ENCODE measurements around the gene TUG1.

The TUG1 gene

DNA sequence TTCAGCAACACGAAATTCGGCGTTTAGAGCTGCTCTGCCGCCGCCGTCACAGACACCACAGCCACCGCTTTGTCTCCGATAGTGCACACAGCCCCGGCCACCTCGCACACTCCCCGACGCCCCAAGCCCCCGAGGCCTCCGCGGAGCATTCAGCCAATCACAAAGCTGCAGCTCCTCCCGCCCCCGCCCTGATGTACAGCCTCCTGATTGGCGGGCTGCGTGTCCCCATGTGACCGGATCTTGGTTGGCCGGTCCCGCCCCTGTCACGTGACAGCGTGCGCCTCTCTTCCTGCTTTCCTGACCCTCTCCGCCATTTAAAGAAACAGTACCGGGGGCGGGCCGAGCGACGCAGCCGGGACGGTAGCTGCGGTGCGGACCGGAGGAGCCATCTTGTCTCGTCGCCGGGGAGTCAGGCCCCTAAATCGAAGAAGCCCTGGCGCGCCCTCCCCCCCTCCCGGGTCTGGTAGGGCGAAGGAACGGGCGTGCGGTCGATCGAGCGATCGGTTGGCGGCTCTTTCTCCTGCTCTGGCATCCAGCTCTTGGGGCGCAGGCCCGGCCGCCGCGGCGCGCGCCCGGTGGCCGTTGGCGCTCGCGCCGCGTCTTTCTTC is at the start of gene TUG1:
Gene TUG1 (plus strand): TSS at position 342 of the 608 bp plus-strand sequence.
- peak; percentile 98 for DNase-seq

- no peak for DNase-seq
Measured at GRCh38 chr22:30919973-30920372, 49.1 kb upstream of the TUG1 start.

DNA sequence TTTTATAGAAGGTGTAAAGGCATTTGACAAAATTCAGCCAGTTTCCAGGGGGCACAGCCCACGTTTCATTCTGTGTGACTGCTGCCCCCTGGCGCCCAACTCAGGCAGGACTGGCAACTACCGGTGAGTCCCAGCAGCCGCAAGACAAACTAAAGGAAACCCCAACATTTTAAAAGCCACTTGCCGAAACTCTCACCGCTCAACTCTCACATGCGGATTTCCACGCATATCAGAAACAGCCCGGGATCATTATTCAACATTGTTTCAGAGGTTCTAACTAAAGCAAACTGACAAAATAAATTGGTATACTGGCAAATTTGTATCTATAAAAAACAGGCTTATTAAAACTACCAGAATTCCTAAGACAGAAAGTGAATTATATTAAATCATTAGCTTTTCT is 48.7 kb upstream of the TUG1 start:
- peak; percentile 85 for DNase-seq

DNA sequence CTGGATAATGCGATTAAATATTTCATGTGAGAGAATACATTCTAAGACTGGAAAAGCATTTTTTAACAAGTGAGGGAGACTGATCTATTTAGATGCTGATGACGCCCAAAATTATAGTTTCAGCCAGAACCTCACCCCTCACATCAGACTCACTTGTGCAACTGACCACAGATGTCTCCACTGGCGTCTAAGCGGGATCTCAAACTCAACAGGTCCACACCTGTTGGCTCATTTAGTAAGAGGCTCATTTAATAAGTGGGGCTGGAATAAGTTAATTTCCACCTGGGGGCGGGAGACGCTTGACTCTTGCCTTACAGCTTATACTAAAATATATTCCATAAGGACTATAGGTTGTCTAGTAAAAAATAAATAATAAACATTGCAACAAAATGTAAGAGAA is 48.0 kb upstream of the TUG1 start:
- no peak for DNase-seq

GRCh38 chr22:30922151-30922611 is 46.9 kb upstream of the TUG1 start:
- peak; percentile 88 for DNase-seq

DNA sequence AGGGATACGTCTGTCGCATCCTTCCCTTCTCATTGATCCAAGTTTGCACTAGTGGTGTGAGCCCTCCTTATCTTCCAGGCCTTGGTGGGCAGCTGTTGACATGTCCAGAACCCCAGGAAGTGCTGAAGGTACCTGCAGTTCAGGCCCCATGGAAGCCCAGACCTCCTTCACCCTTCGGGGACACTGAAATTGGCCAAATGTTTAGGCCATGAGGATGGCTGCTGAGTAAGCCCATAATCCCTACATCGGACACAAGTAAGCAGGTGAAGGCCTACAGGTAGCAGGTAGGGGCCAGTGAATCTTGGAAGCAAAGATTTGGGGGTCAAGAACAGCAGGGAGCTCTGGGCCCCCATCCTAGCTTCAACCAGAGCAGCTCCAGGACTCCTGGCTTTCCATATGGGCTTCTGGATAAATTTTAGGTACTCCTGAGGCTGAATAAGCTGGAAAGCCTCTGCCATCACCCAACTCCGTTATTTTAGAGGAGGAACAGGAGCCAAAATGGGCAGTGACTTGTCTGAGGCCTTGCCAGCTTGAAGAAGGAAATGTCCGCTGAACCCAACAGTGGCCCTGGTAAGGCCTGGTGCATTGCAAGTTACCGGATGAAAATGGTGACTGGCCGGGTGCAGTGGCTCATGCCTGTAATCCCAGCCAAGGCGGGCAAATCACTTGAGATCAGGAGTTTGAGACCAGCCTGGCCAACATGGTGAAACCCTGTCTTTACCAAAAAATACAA is 45.7 kb upstream of the TUG1 start:
- no peak for DNase-seq

DNA sequence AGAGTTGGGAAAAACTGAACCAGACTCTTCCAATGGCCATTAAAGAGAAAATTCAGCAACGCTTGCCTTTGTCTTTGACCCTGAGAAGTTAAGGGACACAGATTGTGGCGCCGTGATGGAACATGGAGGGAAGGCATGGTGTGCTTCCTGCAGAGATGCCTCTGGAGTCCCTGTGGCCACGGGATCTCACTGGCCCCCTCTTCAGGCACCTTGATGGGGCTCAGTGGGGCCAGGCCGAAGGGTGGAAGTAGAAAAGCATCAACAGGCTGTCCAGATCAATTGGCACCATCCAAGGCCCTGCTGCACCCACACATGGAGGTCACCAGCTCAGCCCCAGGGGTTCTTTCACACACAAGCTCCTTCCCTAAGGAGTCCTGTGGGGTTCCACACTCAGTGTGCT is 43.4 kb upstream of the TUG1 start:
- no peak for DNase-seq

DNA sequence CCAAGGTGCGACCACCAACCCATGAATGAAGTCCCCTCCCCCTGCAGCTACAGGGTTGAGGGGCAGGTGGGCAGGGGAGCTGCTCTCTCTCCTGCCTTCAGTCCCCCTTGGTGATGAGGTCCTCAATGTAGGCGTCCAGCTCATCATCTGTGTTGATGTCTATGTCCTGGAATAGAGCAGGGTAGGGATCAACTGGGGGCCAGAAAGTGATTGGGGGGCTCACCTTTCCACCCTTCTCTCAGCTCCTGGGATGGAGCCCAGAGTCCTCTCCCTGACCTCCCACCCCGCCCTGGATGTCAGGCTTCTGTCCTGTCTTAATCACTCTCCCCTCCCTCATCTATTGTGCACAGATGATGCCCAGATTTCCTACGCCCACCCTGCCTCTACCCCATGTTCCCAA is 42.4 kb upstream of the TUG1 start:
- no peak for DNase-seq

DNA sequence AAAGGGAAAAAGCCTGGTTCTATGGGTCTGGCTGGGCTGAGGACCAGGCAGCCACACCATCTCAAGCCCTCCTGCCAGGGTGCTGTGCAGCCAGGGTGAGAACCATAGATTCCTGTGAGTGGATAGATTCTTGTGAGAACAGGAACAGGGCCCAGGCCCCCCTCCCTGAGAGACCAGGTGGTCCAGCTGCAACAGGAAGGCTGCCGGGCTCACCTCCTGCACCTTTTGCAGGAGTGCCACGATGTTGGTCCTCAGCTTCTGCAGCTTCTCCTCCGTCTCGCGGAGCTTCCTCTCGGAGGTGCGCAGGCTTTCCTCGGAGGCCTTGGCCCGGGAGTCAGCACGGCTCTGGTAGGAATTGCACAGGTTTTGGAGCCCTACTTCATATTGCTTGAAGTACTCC is 41.3 kb upstream of the TUG1 start:
- DNase-seq, result no peak

DNA sequence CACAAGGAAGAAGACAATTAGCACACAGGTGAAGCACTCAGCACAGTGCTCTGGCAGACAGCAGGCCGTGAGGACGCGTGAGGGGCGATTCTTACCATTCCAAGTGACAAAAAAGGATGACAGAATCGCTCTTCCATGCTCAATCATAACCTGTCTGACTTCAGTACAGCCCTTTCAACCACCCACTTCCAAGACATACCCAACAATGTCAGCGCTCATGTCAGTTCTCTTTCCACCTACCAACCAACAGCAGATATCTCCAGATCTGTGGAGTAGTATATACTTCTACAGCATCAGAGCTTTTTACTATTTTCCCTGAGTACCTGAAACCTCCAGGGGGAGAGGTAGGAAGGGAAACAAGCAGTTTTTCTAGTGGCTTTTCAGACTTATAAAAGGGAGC is 40.7 kb upstream of the TUG1 start:
- no peak for DNase-seq

DNA sequence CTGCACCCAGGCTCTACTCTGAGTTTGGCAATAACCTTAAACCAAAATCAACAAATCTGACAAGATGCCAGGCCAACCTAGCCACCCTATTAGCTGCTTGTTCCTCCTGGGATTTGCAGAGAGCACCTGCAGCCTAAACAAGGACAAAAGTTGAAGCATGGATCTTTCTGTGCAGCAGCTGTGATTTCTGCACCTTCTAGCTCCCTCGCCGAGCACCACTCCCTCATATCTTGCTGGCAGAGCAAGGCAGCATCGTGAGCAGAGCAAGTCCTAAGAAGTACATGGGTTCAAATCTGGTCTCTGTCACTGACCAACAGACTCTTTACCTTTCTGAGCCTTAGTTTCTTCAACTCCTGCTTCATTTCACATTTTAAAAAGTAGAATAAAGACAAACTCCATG is 38.8 kb upstream of the TUG1 start:
- no peak for DNase-seq

GRCh38 chr22:30931541-30932300 is 37.3 kb upstream of the TUG1 start:
- no peak for DNase-seq

- DNase-seq, result no peak
Measured at GRCh38 chr22:30932661-30933060, 36.4 kb upstream of the TUG1 start.

- DNase-seq, result no peak
Measured at GRCh38 chr22:30933457-30933856, 35.6 kb upstream of the TUG1 start.

GRCh38 chr22:30934053-30934452 is 35.0 kb upstream of the TUG1 start:
- DNase-seq, result no peak

GRCh38 chr22:30940685-30941362 is 28.2 kb upstream of the TUG1 start:
- peak; percentile 53 for DNase-seq

DNA sequence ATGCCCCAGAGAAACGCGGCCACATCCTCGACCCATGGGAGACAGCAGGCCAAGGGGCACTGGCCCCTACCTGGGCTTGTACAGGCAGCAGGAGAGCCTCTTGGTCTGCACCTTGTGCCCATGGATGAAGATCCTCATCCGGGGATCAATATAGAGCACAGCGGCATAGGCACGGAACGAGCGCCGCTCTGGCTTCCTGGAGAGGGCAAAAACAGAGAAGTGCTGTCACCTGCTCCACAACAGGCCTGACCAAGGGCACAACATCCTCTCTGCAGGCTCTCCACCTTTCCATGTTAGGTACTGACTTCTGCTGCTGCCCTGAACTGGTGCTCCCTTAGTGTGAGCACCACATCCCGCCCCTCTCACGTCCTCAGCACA is 27.7 kb upstream of the TUG1 start:
- DNase-seq, result no peak

- DNase-seq, result peak; percentile 66
Measured at GRCh38 chr22:30943368-30943767, 25.7 kb upstream of the TUG1 start.

DNA sequence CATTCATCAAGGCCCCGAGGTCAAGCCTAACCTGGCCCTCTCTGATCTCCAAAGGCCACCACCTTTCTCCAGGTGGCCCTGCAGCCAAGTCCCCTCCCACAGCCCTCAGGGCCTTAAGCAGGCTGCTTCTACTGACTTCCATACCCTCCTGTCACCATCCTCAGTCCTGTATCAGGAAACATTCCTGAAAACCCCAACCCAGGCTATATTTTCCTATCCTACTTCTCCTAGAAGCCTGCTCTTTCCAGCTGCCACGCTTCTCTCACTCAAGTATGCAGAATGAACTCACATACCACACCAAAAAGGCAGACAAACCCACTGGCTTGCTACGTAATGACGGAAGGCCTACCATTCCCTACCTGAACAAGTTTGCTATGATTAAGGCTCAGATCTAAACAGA is 24.1 kb upstream of the TUG1 start:
- no peak for DNase-seq

- DNase-seq, result no peak
Measured at GRCh38 chr22:30945653-30946052, 23.4 kb upstream of the TUG1 start.

- DNase-seq, result no peak
Measured at GRCh38 chr22:30946354-30946753, 22.7 kb upstream of the TUG1 start.

GRCh38 chr22:30947173-30947815 is 21.8 kb upstream of the TUG1 start:
- no peak for DNase-seq
